ENCODE data around the gene CIP2A.

CIP2A gene

DNA sequence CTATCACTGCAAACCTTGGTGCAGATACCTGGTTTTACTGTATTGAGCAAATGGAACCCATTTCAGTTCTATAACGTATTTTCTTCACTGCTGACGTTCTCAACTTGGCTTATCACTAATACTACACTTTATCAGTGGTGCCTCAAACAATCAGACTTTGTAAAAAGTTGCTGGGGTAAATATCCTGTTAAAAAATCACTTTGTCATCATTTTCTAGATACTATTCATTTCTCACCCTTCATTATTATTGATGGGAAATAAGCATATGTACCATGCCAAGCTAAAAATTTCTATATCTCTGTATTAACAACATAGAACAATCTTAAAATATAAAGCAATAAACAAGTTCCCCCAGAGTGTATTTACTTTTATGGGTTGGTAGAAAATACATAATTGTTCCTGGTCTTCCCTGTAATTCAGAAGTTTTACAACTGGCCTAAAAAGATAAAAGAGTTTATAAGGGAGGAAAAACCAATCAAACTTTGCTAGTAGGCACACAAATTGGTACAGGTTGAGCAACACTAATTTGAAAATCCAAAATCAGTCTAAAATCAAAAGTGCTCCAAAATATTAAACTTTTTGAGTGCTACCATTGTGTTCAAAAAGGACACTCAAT lies 33.2 kb downstream of the CIP2A start:
- no peak for DNase-seq

GRCh38 chr3:108554913-108555571 lies 34.2 kb downstream of the CIP2A start:
- DNase-seq: no peak

- DNase-seq: no peak
These were observed 35.0 kb downstream of the CIP2A start for GRCh38 chr3:108554229-108554628.

- peak; percentile 28 for DNase-seq
These were observed 36.7 kb downstream of the CIP2A start for GRCh38 chr3:108552267-108553159.

DNA sequence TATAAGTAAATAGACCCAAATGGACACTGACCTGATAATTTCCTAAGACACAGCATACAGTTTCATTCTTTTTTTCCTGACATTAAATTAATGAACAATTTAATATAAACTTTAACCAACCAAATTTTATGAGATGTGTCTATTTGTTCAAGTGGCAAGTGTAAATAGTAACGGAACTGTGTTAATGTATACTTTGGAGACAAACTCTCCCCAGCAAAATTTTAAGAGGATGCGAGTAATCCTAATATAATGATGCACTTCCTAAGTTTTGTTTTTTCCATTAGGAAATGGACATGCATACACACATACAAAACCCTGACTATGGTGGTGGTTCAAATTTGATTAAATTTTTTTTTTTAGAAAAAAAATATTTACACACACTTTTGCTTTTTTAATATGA lies 40.4 kb downstream of the CIP2A start:
- no peak for DNase-seq

DNA sequence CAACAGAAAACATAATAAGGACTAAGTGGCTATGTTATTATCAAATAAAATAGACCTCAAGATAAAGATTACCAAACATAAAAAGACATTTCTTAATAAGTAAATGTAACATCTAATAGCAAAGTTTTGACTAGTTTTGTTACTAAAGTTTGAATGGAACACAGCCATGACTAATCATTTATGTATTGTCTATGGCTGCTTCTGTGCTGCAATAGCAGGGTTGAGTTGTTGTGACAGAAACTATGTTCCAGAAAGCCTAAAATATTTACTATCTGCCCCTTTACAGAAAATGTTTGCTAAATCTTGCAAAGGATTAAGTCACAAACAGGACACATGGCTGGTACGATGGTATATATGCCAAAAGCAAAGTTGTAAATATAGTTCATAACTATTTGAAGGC lies 40.9 kb downstream of the CIP2A start:
- DNase-seq: no peak

DNA sequence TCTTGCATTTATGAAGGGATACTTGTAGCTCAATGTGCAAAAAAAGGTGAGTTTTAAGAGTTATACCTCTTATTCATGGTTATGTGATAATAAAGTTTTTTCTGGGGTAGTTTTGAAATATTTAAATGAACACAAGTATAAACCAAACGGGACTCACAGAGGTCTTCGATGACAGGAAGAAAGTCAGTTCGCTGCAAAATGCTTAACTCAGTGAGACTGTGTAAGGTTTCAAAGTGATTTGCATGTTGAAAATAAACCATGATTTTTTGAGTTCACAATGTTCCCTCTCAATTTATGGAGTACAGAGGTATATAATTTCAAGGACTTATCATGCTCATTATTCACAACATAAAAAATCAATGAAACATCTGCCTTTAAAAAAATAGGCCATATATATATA lies 42.5 kb downstream of the CIP2A start:
- DNase-seq: no peak

- DNase-seq: no peak
These were observed 43.0 kb downstream of the CIP2A start for GRCh38 chr3:108546247-108546646.

- no peak for DNase-seq
These were observed 51.2 kb downstream of the CIP2A start for GRCh38 chr3:108538083-108538482.

DNA sequence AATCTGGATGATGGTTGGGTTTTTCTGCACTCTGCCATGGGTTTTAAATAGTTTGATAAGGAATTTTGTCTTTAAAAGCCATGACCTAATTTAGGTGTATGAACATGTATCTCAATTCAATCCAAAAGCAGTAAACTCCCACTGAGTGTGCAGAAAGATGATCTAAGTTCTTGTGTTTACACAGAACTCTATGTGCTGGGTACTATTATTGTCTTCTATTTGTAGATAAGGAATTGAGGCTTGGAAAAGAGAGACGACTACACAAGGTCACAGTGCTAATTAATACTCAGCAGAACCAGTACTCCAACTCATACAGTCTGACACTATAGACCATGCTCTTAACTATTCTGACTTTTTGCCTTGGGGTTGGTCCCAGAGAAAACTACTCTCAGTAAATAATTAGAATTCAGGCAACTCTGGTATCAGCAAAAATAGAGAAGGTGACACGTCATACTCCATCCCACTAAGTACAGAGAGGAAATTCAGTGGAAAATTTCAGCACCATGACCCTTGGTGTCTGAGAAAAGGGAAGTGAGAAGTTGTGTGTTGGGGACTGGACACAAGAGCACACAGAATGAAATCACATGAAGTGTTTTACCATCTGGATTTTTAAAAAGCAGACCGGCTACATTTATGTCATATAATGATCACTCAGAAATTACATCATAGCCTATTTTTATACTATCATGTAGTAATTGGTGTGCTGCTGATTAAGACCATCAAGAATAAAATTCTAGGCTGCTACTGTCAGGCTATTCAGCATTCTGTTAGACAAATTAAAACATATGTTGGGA lies 60.6 kb downstream of the CIP2A start:
- no peak for DNase-seq

GRCh38 chr3:108527817-108528216 lies 61.4 kb downstream of the CIP2A start:
- no peak for DNase-seq

GRCh38 chr3:108527109-108527508 lies 62.1 kb downstream of the CIP2A start:
- no peak for DNase-seq

DNA sequence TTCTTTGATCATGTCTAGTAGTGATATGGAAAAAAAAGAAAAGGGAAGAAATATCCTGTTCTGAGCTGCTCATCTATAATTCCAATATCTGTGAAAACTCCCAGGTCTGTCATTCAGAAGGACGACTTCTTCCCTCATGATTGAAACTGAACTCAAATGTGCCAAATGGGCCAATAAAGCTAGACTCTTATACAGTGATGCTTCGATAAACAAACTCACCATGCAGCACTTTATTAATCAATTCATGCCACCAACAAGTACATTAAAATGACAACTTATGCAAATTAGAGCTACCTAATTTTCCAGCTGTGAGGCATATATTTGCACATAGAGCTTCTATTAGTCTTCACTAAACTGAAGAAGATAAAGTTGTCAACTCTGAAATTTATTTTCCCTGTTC lies 63.3 kb downstream of the CIP2A start:
- DNase-seq: no peak

DNA sequence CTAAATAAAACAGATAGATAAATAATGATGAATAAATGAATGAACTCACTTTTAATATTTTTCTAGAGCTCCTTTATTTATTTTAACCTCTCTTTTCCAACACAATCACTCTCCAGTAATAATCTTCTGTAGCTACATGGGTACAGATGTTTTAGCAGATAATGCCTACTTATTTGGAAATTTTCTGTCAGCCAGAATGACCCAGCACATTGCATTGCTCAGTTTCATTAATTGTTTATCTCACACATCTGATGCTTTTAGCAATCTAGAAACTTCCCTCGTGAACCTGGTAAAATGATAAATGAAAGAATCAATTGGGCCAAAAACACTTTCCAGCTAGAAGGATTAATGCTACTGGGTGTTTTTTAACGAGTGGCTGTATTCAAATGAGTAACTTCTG lies 64.0 kb downstream of the CIP2A start:
- no peak for DNase-seq

DNA sequence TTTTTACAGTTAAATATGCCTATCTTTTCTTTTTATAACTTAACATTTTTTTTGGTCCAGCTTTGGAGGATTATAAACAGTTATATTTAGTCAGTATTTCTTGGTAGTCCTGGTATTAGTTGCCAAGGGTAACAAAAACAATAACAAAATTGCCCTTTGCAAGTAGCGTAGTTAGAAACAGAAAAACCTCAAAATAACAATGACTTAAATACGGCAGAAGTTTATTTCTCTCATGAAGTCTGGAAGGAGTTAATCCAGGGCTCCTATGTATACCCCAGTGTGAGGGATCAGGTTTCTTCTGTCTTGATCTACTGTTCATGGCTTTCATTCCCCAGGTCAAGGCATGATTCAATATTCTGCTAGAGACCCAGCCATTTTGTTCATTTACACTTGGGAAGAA lies 64.7 kb downstream of the CIP2A start:
- DNase-seq: no peak

DNA sequence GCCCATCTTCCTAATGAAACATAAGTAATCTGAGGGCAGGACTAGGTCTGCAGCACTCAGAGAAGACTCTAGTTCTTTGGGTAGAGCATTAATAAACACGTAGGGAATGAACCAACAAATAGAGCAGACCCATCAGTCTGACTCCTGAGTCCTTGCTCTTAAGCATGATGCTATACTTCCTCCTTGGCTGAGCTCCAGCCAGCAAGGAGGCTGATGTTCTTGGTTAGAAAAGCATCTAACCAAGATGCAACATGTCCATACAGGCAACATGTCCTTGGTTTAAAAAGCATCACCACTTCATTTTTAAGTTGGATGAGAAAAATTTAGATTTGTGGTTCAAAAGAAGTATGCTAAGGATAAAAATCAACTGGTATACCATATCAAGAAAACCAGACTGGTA lies 70.3 kb downstream of the CIP2A start:
- DNase-seq: no peak

GRCh38 chr3:108516881-108517280 lies 72.4 kb downstream of the CIP2A start:
- DNase-seq: no peak

- DNase-seq: no peak
These were observed 75.3 kb downstream of the CIP2A start for GRCh38 chr3:108513961-108514360.

DNA sequence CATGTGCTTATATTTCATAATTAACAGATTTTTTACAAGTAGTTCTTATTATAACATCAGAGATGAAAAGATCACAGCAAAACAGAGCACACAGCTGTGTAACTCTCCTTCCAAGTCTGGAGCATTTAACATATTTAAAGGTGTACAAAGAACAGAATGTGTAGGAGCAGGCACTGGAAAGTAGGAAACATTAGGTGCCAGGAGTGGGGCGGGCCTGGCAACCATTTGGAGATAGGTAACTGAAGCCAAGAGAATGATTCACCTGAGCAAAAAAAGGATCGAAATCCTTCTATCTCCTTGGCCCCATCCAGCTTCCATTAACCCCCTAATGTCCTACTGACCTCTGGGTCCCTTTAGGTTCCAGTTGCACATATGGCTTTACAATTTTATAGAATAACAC lies 76.6 kb downstream of the CIP2A start:
- no peak for DNase-seq

- DNase-seq: no peak
These were observed 77.7 kb downstream of the CIP2A start for GRCh38 chr3:108511490-108511889.

DNA sequence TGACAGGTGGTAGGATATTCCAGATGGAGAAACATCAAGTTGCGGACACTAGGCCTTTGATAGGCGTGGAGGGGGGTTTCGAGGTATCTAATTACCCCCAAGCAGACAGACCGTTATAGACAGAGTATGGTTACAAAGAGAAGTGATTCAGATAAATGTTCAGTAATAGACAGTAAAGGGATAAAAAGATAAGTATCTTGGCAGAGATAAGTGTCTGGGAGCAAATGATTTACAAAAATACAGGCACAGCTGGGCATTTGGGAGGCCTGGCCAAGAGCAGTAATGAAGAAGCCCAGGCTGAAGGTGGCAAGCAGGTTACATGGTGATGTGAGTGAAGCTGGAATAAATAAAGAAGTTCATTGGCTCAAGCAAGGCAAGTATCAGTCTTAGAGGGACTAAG lies 78.2 kb downstream of the CIP2A start:
- DNase-seq: no peak

DNA sequence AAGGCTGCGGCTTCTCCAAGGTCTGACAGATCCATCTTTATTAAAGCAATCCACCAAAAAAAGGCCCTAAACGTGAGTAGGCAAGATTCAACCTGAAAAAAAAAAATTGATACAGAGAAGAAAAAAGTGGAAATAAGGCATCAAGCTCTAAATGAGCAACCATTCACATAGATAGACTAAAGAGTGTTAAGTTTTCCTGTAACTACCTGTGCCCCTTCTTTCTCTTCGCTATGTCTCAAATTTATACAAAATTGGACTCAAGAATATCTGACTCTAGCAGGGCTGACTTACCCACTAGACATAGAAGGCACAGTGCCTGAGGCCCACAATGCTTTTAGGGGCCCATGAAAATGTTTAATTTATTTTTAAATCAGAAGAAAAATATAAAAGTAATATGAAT lies 78.7 kb downstream of the CIP2A start, which contains the start of gene MYH15:
MYH15 (minus strand) TSS at position 101 of the 400 bp plus-strand sequence; CDS start at position 35, 66 bp downstream.
- DNase-seq: no peak

DNA sequence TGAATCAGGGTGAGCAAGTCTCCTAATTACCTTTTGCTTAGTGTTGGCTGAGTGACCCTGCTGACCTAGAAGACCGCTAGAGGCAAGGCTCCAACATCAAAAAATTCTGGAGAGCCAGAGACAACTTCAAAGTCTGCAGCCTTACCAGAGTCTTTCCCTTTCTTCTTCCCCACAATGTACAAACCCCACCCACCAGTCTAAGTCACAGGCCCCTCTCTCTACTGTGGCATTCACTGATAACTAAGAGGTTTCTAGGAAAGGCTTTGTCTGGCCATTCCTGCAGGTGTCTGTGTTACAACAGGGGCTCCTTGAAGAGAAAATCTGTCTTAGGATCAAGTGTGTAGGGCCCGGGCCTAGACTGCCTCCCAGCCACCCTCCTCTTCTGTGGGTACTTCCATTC lies 79.4 kb downstream of the CIP2A start:
- DNase-seq: no peak

All from GDM1 (cell line).